ENCODE results near the gene ANKRD55.

Gene ANKRD55

GRCh38 chr5:56072863-56073766 is 160.0 kb downstream of the ANKRD55 start:
- peak in 1 of 2 experiments; percentile 36 for DNase-seq

- DNase-seq, result no peak
Observed at GRCh38 chr5:56071470-56071869, 161.7 kb downstream of the ANKRD55 start.

DNA sequence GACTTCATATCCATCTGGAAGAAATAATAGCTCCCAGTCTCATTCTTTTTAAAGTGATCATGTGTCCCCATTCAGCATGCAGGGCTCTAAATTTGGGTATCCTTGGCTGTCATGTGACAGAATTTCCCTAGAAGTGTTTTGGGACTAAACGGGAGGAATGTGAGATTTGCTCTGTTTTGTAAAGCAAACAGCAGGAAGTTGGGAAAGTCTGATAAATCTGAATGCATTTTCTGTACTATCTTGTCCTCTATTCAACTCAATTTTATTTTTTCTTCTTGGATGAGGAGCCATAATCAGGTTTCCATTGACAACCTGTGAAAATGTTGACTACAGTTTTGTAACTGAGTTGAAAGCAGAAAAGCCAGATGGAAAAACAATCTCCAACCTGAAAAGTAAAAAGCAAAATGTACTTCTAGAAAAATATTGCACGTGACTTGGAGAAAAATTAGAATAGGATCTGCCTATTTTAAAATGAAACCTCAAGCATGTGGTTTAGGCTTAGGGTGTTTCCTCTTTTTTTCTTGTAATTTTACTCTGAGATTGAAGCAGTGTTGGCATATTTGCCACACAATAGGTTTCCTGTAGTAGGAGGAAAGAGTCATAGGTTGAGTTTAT is 162.2 kb downstream of the ANKRD55 start:
- no peak for DNase-seq

DNA sequence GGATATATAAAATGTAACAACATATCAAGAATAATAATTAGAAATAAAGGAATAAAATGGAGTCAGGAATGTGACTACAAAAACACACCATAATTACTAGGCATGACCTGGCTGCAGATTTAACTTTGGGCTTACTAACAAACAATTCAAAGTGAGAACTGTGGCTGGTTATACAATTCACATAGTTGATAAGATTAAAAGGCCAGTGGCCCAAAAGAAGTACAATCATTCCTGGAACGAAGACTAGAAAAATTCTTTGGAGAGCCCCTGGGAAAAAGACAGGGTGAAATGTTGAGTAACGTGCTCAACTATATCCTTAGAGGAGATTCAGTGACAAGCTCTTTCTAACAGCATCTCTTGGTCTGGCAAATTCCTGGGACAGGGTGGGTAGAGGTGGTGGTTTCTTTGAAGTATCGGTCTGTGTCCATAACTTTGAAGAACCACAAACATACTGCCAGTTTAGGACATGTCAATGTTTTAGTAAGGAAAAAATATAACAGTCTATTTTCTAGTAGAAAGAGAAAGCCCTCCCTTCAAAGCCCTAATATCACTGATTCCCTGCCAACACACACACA is 163.4 kb downstream of the ANKRD55 start:
- DNase-seq, result no peak

- no peak for DNase-seq
Observed at GRCh38 chr5:56066931-56067450, 166.1 kb downstream of the ANKRD55 start.

GRCh38 chr5:56064984-56065383 is 168.1 kb downstream of the ANKRD55 start:
- no peak for DNase-seq

GRCh38 chr5:56060276-56061110 is 172.6 kb downstream of the ANKRD55 start:
- DNase-seq, result peak in 1 of 2 experiments; percentile 24

GRCh38 chr5:56059854-56060253 is 173.3 kb downstream of the ANKRD55 start:
- DNase-seq, result no peak

DNA sequence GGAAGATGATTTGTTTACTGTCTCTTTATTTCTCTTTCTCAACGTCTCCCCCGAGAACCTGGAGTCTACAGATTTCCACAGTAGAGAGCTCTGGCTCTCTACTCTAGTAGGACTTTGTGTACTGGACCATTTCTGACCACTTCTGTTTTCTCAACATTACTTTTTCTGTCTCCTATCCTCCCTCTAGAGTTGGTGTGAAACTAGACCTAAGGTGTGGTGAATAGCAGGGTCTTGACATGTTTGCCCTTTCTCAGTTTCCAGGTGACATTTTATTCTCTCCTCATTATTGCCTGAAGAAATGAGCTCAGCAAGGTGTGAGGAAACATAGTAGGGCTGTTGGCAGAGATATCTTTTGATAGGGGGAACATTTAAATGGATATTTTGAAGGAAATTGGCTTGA is 176.3 kb downstream of the ANKRD55 start:
- DNase-seq, result no peak

DNA sequence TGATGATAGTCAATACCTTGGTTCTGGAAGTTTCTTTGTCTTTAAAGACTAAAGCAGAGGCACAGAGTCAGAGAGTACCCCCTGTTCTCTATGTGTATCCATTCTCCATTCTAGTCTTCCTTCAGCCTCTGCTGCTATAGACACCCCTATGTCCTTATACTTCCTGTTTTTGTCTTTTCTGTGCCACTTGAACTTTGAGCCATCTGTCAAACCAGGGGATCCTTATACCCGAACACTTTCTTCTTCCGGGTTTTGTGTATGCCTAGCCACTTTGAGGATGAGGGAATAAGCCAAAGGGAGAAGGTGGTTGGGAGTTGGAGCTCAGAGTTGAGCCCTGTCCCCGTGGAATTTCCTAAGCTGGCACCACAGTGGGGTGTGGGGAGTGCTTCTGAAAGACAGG is 177.3 kb downstream of the ANKRD55 start:
- DNase-seq, result no peak

GRCh38 chr5:56055287-56055686 is 177.8 kb downstream of the ANKRD55 start:
- no peak for DNase-seq

DNA sequence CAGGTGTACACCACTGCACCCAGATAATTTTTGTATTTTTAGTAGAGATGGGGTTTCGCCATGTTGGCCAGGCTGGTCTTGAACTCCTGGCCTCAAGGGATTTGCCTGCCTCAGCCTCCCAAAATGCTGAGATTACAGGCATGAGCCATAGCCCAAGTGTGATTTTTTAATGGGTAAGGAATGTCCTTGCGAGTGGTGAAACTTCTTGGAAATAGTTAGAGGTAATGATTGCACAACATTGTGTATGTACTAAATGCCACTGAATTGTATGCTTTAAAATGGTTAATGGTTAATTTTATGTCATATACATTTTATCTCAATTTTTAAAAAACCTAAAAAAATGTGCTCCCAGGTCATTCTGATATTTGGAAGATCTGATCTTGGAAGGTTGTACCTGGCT is 178.5 kb downstream of the ANKRD55 start:
- DNase-seq, result no peak

GRCh38 chr5:56053363-56053762 is 179.8 kb downstream of the ANKRD55 start:
- no peak for DNase-seq

- no peak for DNase-seq
Observed at GRCh38 chr5:56052735-56053134, 180.4 kb downstream of the ANKRD55 start.

GRCh38 chr5:56050551-56051255 is 182.4 kb downstream of the ANKRD55 start:
- no peak for DNase-seq

Measured in stimulated activated CD4-positive, alpha-beta T cell treated with anti-CD3 and anti-CD28 coated beads, Interleukin-4, amount 100 ng/mL, for 4 hours (primary cell).